Left lobe of liver (tissue), 2 donors: ENCODE data around the gene LRRC4B. TPM values are rescaled to one million over a fixed set of nuclear protein-coding genes. Genes with fewer than 3 reads are reported as not detected.
"Not testable (repeated sequence)": the region's sequence is repeated elsewhere in the genome, so short reads cannot be mapped to it uniquely, and the experiment has no call there.

Experiments
- ATAC-seq: fragments of 200-7000 bp; cut with Tn5 transposase; one replicate; pipeline ENCODE4 v1.9.1; 2020; ENCODE audit warnings: mild to moderate bottlenecking, moderate library complexity
- DNase-seq: peaks from one replicate; pipeline ENCODE4 v3.0.0-alpha.2; 2020; ENCODE audit warnings: low spot score
- total RNA-seq: library from RNA; stranded (reverse); gene quantifications from one replicate; pipeline ENCODE4 v1.2.1, GENCODE V29; 2021
- donor health status: DM: no; HTN: no; CAD: no; lungs with moderate emphysema.
- donor health status: DM: no; HTN: yes; CAD: no.

LRRC4B gene
- total RNA-seq, 1 donor from 2014 or later: 0.53 TPM

- ATAC-seq (no peak), DNase-seq (no peak)
Measured at GRCh38 chr19:50531171-50531612, 37.0 kb downstream of the LRRC4B start.

GRCh38 chr19:50528052-50528451 lies 40.2 kb downstream of the LRRC4B start:
- not testable (repeated sequence) for DNase-seq, ATAC-seq

GRCh38 chr19:50522881-50523280 lies 45.4 kb downstream of the LRRC4B start:
- DNase-seq: no peak
- no peak for ATAC-seq

- DNase-seq (no peak), ATAC-seq (no peak)
Measured at GRCh38 chr19:50520822-50521465, 47.3 kb downstream of the LRRC4B start.

- DNase-seq (no peak), ATAC-seq (no peak)
Measured at GRCh38 chr19:50519006-50519575, 49.1 kb downstream of the LRRC4B start.

- DNase-seq (no peak), ATAC-seq (no peak)
Measured at GRCh38 chr19:50518091-50519005, 49.9 kb downstream of the LRRC4B start.

GRCh38 chr19:50517704-50518075 lies 50.5 kb downstream of the LRRC4B start:
- ATAC-seq (no peak), DNase-seq (no peak)

GRCh38 chr19:50516964-50517703 lies 51.1 kb downstream of the LRRC4B start:
- ATAC-seq (no peak), DNase-seq (no peak)

GRCh38 chr19:50516456-50516855 lies 51.8 kb downstream of the LRRC4B start:
- ATAC-seq (no peak), DNase-seq (no peak)

GRCh38 chr19:50515168-50515561 lies 53.1 kb downstream of the LRRC4B start:
- no peak for ATAC-seq
- no peak for DNase-seq

- DNase-seq: no peak
- ATAC-seq: no peak
Measured at GRCh38 chr19:50514346-50515167, 53.7 kb downstream of the LRRC4B start.

- ATAC-seq (peak; percentile 74), DNase-seq (peak; percentile 77)
Measured at GRCh38 chr19:50513746-50514345, 54.4 kb downstream of the LRRC4B start, which contains the start of gene ASPDH. Gene ASPDH, minus strand, starts transcription at chr19:50513913. Its CDS starts 90 bp downstream, at chr19:50513823.

- ATAC-seq (peak; percentile 20), DNase-seq (peak; percentile 58)
Measured at GRCh38 chr19:50512999-50513745, 55.1 kb downstream of the LRRC4B start.

GRCh38 chr19:50512112-50512998 lies 55.9 kb downstream of the LRRC4B start:
- DNase-seq (peak; percentile 54), ATAC-seq (no peak)

GRCh38 chr19:50511069-50511822 lies 57.0 kb downstream of the LRRC4B start, which contains the start of gene JOSD2:
Gene JOSD2, minus strand, starts transcription at chr19:50511191. Its CDS starts 760 bp downstream, at chr19:50510431.
- ATAC-seq (peak; percentile 86), DNase-seq (peak; percentile 99)

- ATAC-seq (no peak), DNase-seq (no peak)
Measured at GRCh38 chr19:50510700-50511068, 57.6 kb downstream of the LRRC4B start.

- DNase-seq (peak; percentile 48), ATAC-seq (no peak)
Measured at GRCh38 chr19:50510121-50510670, 58.0 kb downstream of the LRRC4B start.
